GM10266 (cell line): ENCODE data around the gene TLR4.

ENCODE experiments used
- DNase-seq: peaks from one replicate; pipeline ENCODE4 v3.0.0; 2012; ENCODE audit errors: extremely low spot score
- TF ChIP-seq, protein P1 (sequence below): IDR thresholded peaks from 2 replicates; pipeline ENCODE4 v1.5.1; 2012; ENCODE audit warnings: mild to moderate bottlenecking, low read depth; ENCODE audit not compliant: control insufficient read depth, insufficient read depth; ENCODE audit errors: missing control alignments

The TLR4 gene

DNA sequence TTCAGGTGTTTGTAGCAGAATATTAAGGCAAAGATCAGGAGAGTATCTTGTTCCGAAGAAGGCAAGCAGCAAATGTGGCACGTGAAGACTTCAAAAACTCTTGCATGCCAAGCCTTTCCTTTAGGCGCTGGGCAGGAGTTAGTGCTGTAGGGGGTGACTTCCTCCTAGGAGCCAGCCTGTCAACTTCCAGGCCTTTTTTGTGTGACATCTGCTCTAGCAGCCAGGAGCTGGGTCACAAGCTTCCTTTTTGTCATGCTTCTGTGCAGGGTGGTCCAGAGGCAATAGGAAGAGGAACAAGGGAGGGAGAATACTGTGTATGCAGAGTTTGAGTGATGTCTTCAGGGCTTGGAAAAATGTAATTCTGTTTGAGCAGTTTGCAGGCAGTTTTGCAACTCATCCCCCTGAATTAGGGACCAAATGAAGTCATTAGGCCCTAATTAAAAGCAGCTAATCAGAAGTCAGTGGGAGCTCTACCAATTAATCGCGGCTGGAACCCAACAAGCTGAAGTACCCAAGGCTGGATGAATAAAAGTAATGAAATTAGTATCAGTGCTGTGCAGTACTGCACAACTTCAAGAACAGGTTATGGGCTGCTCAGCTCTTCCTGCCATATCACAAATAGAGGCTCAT is 53.5 kb downstream of the TLR4 start:
- TF ChIP-seq, protein P1, sequence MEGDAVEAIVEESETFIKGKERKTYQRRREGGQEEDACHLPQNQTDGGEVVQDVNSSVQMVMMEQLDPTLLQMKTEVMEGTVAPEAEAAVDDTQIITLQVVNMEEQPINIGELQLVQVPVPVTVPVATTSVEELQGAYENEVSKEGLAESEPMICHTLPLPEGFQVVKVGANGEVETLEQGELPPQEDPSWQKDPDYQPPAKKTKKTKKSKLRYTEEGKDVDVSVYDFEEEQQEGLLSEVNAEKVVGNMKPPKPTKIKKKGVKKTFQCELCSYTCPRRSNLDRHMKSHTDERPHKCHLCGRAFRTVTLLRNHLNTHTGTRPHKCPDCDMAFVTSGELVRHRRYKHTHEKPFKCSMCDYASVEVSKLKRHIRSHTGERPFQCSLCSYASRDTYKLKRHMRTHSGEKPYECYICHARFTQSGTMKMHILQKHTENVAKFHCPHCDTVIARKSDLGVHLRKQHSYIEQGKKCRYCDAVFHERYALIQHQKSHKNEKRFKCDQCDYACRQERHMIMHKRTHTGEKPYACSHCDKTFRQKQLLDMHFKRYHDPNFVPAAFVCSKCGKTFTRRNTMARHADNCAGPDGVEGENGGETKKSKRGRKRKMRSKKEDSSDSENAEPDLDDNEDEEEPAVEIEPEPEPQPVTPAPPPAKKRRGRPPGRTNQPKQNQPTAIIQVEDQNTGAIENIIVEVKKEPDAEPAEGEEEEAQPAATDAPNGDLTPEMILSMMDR: no peak
- DNase-seq: no peak

DNA sequence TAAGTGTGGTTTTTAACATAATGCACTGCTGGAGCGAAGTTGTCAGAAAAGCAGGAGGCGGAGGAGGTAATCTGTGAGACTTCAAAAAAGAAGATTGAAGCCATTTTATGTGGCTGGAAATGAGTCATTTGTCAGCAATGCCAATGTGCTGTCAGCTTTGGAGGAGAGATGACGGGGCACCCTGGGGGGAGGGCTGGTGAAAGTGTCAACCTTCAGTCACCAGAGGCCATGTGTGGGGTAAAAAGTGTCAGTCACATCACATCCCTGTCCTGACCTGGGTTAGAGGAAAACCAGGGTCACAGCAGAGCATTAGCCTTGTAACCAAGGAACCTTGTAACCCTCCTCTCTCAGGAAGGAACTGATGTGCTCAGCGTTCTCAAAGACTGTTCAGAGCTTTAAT is 59.1 kb downstream of the TLR4 start:
- no peak for DNase-seq

DNA sequence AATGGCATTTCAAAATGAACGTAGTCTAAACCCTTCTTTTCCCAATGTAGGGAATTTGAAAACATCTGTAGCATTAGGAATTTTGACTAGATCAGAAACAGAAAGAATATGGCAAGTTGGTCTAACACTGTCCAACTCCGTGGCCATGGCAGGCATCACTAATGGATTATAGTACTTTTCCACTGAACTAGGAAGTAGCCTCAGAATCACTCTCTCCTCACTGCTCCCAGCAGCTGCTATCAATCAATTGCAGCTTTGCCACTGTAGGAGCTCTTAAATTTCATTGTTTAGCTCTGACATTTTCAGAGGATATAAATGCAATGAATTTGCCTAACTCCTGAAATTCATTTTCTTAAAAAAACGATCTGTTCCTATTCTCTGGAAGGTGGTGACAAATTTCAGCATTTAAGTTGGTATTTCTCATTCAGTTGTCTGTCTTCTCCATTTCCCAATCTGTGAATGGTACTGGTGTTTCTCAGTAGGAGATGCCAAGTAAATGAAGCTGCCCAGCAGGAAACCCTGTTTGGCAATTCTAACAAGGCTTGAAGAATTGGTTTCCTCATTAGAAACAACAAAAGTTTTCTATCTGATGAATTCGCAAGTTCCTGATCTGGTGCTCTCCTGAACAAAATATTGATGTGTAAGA is 64.7 kb downstream of the TLR4 start:
- no peak for DNase-seq
- TF ChIP-seq, protein P1: no peak

More for the DNA sequence above, 59.1 kb downstream of the TLR4 start:
- TF ChIP-seq, protein P1: no peak

DNA sequence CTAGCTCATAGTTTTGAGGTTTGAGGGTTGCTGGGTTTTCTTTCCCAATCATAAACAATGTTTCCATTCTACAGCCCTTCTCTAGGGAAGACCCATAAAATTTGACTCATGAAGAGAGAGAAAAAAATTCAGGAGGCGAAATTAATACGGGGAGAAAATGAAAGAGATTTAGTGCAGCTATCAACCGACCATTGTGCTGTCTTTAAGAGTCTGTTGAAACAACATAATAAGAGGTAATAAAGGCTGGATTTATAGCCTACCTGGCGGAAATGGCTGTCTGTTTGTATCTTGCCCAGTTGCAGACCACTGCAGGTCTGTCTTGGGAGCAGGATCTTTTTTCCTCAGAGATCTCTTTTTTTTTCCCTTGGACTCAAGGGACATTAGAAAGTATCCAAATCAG is 66.9 kb downstream of the TLR4 start:
- no peak for DNase-seq
- TF ChIP-seq, protein P1: no peak

DNA sequence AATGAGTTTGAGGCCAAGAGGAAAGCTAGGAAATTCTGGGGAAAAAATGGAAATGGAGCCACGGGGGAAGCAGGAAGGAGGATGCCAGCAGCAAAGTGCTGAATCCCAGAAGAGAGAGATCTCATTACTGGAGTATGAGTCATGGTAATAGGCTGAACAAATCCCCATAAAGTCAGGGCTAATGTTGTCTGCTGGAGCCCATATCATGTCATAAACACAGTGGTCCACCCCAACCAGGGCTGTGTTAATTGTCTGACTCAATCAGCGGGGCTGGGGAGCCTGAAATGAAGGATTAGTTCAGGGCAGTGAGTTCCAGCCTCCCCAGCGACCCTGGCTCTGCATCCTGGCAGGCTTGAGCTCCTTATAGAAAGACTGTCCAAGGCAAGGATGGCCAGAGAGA is 68.8 kb downstream of the TLR4 start:
- no peak for DNase-seq
- TF ChIP-seq, protein P1: no peak
